PC-9 (cell line): Measurements from ENCODE around the gene MBNL2. TPM values are rescaled to one million over a fixed set of nuclear protein-coding genes. Genes with fewer than 3 reads are reported as not detected.

Experiments
- BruUV-seq: library from RNA; stranded (reverse); fragments of 400-500 nt; replicated peaks from 2 replicates; lab custom pipeline; 2021; lab: Mats Ljungman, UMichigan
- CTCF ChIA-PET: fragments of 300-600 bp; sonication (Branson Sonifier 250); formaldehyde crosslinking; loops from one replicate; lab custom pipeline; 2022; ENCODE audit warnings: antibody characterized with exemption; lab: Charles Lee
- POLR2A ChIA-PET: fragments of 300-600 bp; sonication (Branson Sonifier 250); formaldehyde crosslinking; loops from one replicate; lab custom pipeline; 2022; ENCODE audit warnings: antibody characterized with exemption; ENCODE audit not compliant: unreplicated experiment; lab: Charles Lee
- DNase-seq, 2 experiments: peaks; one replicate each; pipeline versions ENCODE4 v3.0.0 to v3.0.0-alpha.2; 2015 to 2022; ENCODE audit warnings: mixed read lengths in 1 of 2
- H2AFZ ChIP-seq: fragments of 200-600 bp; sonication (generic); 2 replicates; pipeline ENCODE4 v1.8.1; 2017; ENCODE audit warnings: antibody characterized with exemption
- H3F3A ChIP-seq: fragments of 200-600 bp; sonication (generic); 2 replicates; pipeline ENCODE4 v1.8.1; 2017; ENCODE audit warnings: antibody characterized with exemption, mild to moderate bottlenecking, low read depth; ENCODE audit not compliant: insufficient read depth
- H3K27ac ChIP-seq: fragments of 200-600 bp; sonication (generic); 2 replicates; pipeline ENCODE4 v1.6.1; 2016; ENCODE audit warnings: mixed run types
- H3K27me3 ChIP-seq: fragments of 200-600 bp; sonication (generic); 2 replicates; pipeline ENCODE4 v1.6.1; 2016; ENCODE audit warnings: low read depth, mixed run types; ENCODE audit not compliant: insufficient read depth
- H3K36me3 ChIP-seq: fragments of 200-600 bp; sonication (generic); 2 replicates; pipeline ENCODE4 v1.6.1; 2016; ENCODE audit warnings: low read depth, mixed run types
- H3K4me1 ChIP-seq: fragments of 200-600 bp; sonication (generic); replicated peaks from 2 replicates; pipeline ENCODE4 v1.6.1; 2016; ENCODE audit warnings: mixed run types; ENCODE audit not compliant: insufficient read depth
- H3K4me2 ChIP-seq: fragments of 200-600 bp; sonication (generic); 2 replicates; pipeline ENCODE4 v1.6.1; 2017; ENCODE audit warnings: mixed run types
- H3K4me3 ChIP-seq: fragments of 200-600 bp; sonication (generic); 2 replicates; pipeline ENCODE4 v1.6.1; 2016; ENCODE audit warnings: mixed run types
- H3K79me2 ChIP-seq: fragments of 200-600 bp; sonication (generic); 2 replicates; pipeline ENCODE4 v1.6.1; 2017; ENCODE audit warnings: low read depth, mixed run types
- H3K9me2 ChIP-seq: fragments of 200-600 bp; sonication (generic); 2 replicates; pipeline ENCODE4 v1.8.1; 2017; ENCODE audit warnings: mild to moderate bottlenecking; ENCODE audit not compliant: insufficient read depth
- H3K9me3 ChIP-seq: fragments of 200-600 bp; sonication (generic); 2 replicates; pipeline ENCODE4 v1.8.1; 2016; ENCODE audit warnings: low read depth; ENCODE audit not compliant: insufficient read depth
- H4K20me1 ChIP-seq: fragments of 200-600 bp; sonication (generic); 2 replicates; pipeline ENCODE4 v1.8.1; 2017; ENCODE audit not compliant: insufficient read depth
- CTCF ChIP-seq: fragments of 200-600 bp; sonication (generic); conservative IDR thresholded peaks from 2 replicates; pipeline ENCODE4 v1.6.1; 2017; ENCODE audit warnings: mixed run types, antibody characterized with exemption, mild to moderate bottlenecking, moderate library complexity
- EZH2 ChIP-seq: fragments of 200-600 bp; sonication (generic); IDR thresholded peaks from 2 replicates; pipeline ENCODE4 v1.8.0; 2017; ENCODE audit warnings: antibody characterized with exemption, low read depth
- intact Hi-C: fragments of 100-400 bp; cut with micrococcal nuclease; formaldehyde crosslinking; loops from one replicate; pipeline ENCODE4 v1.10.0; 2022; ENCODE audit not compliant: unreplicated experiment
- total RNA-seq: library from RNA; stranded (reverse); gene quantifications from 2 replicates; pipeline ENCODE4 v1.2.3, GENCODE V29; 2021

The MBNL2 gene
- total RNA-seq, 1 experiment from 2014 or later: 91.3 TPM

GRCh38 chr13:97372936-97373335 lies 150.8 kb downstream of the MBNL2 start:
- peaks cover 33% of the 10 kb centered on the region for H4K20me1 ChIP-seq
- ChIA-PET POLR2A (no interaction called here), CTCF (no interaction called here)
- H3K9me3 ChIP-seq: no peaks in the 10 kb centered on the region
- peaks cover 23% of the 10 kb centered on the region for H3F3A ChIP-seq
- no peak overlapping the region for H2AFZ ChIP-seq
- H3K27ac ChIP-seq: no peak overlapping the region
- H3K36me3 ChIP-seq: peaks cover 76% of the 10 kb centered on the region
- H3K9me2 ChIP-seq: no peaks in the 10 kb centered on the region
- peaks cover 10% of the 10 kb centered on the region for H3K79me2 ChIP-seq
- intact Hi-C loops: no loop called here
- H3K4me3 ChIP-seq: no peak overlapping the region
- H3K4me2 ChIP-seq: no peak overlapping the region
- no peak for DNase-seq
- TF ChIP-seq EZH2 (no peak), CTCF (no peak)
- no peaks in the 10 kb centered on the region for H3K4me1 ChIP-seq
- no peaks in the 10 kb centered on the region for H3K27me3 ChIP-seq
- BruUV-seq: no TSS peak

- no peaks in the 10 kb centered on the region for H3K27me3 ChIP-seq
- H2AFZ ChIP-seq: no peak overlapping the region
- no peak for DNase-seq
- no peak for TF ChIP-seq CTCF
- no peak for TF ChIP-seq EZH2
- no peaks in the 10 kb centered on the region for H3K9me3 ChIP-seq
- no peaks in the 10 kb centered on the region for H3K9me2 ChIP-seq
- H3K36me3 ChIP-seq: peaks cover 79% of the 10 kb centered on the region
- peaks cover 28% of the 10 kb centered on the region for H3F3A ChIP-seq
- intact Hi-C loops: no loop called here
- H3K4me2 ChIP-seq: no peak overlapping the region
- no peaks in the 10 kb centered on the region for H3K4me1 ChIP-seq
- no TSS peak for BruUV-seq
- ChIA-PET POLR2A (interaction anchor here (0.7 kb wide), 1 partner anchor 260 kb away, joined by 5 read pairs; no protein-coding TSS in a partner anchor), CTCF (no interaction called here)
- H3K27ac ChIP-seq: no peak overlapping the region
- H4K20me1 ChIP-seq: peaks cover 34% of the 10 kb centered on the region
- peaks cover 10% of the 10 kb centered on the region for H3K79me2 ChIP-seq
- no peak overlapping the region for H3K4me3 ChIP-seq
Observed at GRCh38 chr13:97373787-97374186, 151.7 kb downstream of the MBNL2 start.

- no peak for DNase-seq
- H3K9me2 ChIP-seq: no peaks in the 10 kb centered on the region
- H3K4me2 ChIP-seq: no peak overlapping the region
- H3K79me2 ChIP-seq: peaks cover 10% of the 10 kb centered on the region; the same call in 1 of the 2 replicates
- ChIA-PET POLR2A (no interaction called here), CTCF (no interaction called here)
- no peaks in the 10 kb centered on the region for H3K9me3 ChIP-seq
- intact Hi-C loops: no loop called here
- peaks cover 34% of the 10 kb centered on the region for H4K20me1 ChIP-seq
- H2AFZ ChIP-seq: no peak overlapping the region
- H3K27ac ChIP-seq: no peak overlapping the region
- BruUV-seq: no TSS peak
- H3K4me3 ChIP-seq: no peak overlapping the region
- H3K27me3 ChIP-seq: no peaks in the 10 kb centered on the region
- H3K36me3 ChIP-seq: peaks cover 72% of the 10 kb centered on the region
- no peak for TF ChIP-seq CTCF
- no peak for TF ChIP-seq EZH2
- H3F3A ChIP-seq: peaks cover 22% of the 10 kb centered on the region
- H3K4me1 ChIP-seq: no peaks in the 10 kb centered on the region
Observed at GRCh38 chr13:97376981-97377380, 154.8 kb downstream of the MBNL2 start.
